GM18870 (cell line): Measurements from ENCODE around the gene SLC25A29.
"Not testable (repeated sequence)": the region's sequence is repeated elsewhere in the genome, so short reads cannot be mapped to it uniquely, and the experiment has no call there.

ENCODE experiments used
- ATAC-seq: cut with Tn5 transposase; IDR thresholded peaks from one replicate; pipeline ENCODE4 v1.9.1; 2021; ENCODE audit warnings: moderate library complexity; ENCODE audit not compliant: unreplicated experiment

The SLC25A29 gene

GRCh38 chr14:100306101-100306997 lies at the start of gene SLC25A29:
Gene SLC25A29, minus strand, starts transcription at chr14:100306444. Its CDS starts 212 bp downstream, at chr14:100306232.
- ATAC-seq, result peak; percentile 55

GRCh38 chr14:100350986-100351385 lies 44.7 kb upstream of the SLC25A29 start:
- no peak for ATAC-seq

GRCh38 chr14:100350276-100350926 lies 44.2 kb upstream of the SLC25A29 start:
- ATAC-seq, result no peak

- ATAC-seq, result no peak
These were observed 42.8 kb upstream of the SLC25A29 start for GRCh38 chr14:100348784-100349685.

- no peak for ATAC-seq
These were observed 42.0 kb upstream of the SLC25A29 start for GRCh38 chr14:100348253-100348729.

- ATAC-seq, result no peak
These were observed 40.3 kb upstream of the SLC25A29 start for GRCh38 chr14:100346306-100347091.

- ATAC-seq, result no peak
These were observed 39.5 kb upstream of the SLC25A29 start for GRCh38 chr14:100345711-100346110.

GRCh38 chr14:100344657-100345056 lies 38.4 kb upstream of the SLC25A29 start:
- not testable (repeated sequence) for ATAC-seq

- ATAC-seq, result not testable (repeated sequence)
These were observed 36.6 kb upstream of the SLC25A29 start for GRCh38 chr14:100342826-100343225.

GRCh38 chr14:100342195-100342594 lies 36.0 kb upstream of the SLC25A29 start:
- no peak for ATAC-seq

GRCh38 chr14:100341301-100342031 lies 35.2 kb upstream of the SLC25A29 start:
- no peak for ATAC-seq

GRCh38 chr14:100340423-100340813 lies 34.2 kb upstream of the SLC25A29 start:
- no peak for ATAC-seq

- no peak for ATAC-seq
These were observed 33.6 kb upstream of the SLC25A29 start for GRCh38 chr14:100339766-100340422.

GRCh38 chr14:100336618-100337530 lies 30.6 kb upstream of the SLC25A29 start:
- no peak for ATAC-seq

- no peak for ATAC-seq
These were observed 28.7 kb upstream of the SLC25A29 start for GRCh38 chr14:100334904-100335303.

- no peak for ATAC-seq
These were observed 27.6 kb upstream of the SLC25A29 start for GRCh38 chr14:100333827-100334226.

- no peak for ATAC-seq
These were observed 27.1 kb upstream of the SLC25A29 start for GRCh38 chr14:100333311-100333710.

GRCh38 chr14:100332797-100333196 lies 26.6 kb upstream of the SLC25A29 start:
- no peak for ATAC-seq
